ENCODE results near the gene SSR1.

DNA sequence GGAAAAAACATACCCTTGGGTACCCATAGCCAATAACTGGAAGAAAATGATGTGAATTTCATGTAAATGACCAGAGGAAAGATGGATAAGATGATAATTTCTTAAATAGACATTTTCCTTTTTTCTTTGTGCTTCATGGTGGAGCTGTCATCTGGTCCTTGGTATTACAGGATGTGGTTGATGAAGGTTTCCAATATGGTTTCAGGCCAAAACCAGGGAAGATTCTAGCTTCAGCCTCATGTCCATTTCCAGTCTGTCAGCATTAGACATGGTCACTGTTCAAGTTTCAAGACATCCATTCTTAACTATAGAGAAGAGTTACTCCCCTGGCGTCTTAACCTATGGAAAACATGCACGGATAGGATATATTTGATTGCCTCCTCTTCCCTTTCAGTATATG lies 63.6 kb downstream of the SSR1 start:
- TF ChIP-seq EP300 (conservative IDR thresholded peaks at IDR 0.05; ENCODE audit: poor library complexity, severe bottlenecking) = no peak
- no peak for TF ChIP-seq CTCF (IDR thresholded peaks at IDR 0.05; ENCODE audit: poor library complexity, severe bottlenecking)
- no peak for TF ChIP-seq REST (IDR thresholded peaks at IDR 0.05; ENCODE audit: borderline replicate concordance)
- no peak for TF ChIP-seq EZH2 (IDR thresholded peaks at IDR 0.05; ENCODE audit: borderline replicate concordance, insufficient read depth, low read length, poor library complexity, severe bottlenecking)
- TF ChIP-seq POLR2AphosphoS5 (IDR thresholded peaks at IDR 0.05) = no peak
- TF ChIP-seq MXI1 (conservative IDR thresholded peaks at IDR 0.05; ENCODE audit: poor library complexity, severe bottlenecking) = no peak
- TF ChIP-seq TAF1 (IDR thresholded peaks at IDR 0.05; ENCODE audit: low read depth) = no peak

Measured in neural cell (in vitro differentiated cells).